Parathyroid adenoma (tissue), 2 donors: ENCODE measurements around the gene BIRC7.

Source experiments
- H2AFZ ChIP-seq: fragments of 300-600 bp; sonication (generic); one replicate; pipeline ENCODE4 v1.7.0; 2017; ENCODE audit warnings: antibody characterized with exemption, mild to moderate bottlenecking
- H3K27ac ChIP-seq: fragments of 300-600 bp; sonication (generic); one replicate; pipeline ENCODE4 v1.7.0; 2017
- H3K27me3 ChIP-seq: fragments of 300-600 bp; sonication (generic); one replicate; pipeline ENCODE4 v1.7.0; 2017; ENCODE audit warnings: low read length; ENCODE audit not compliant: control insufficient read depth, insufficient read depth
- H3K36me3 ChIP-seq: fragments of 300-600 bp; sonication (generic); one replicate; pipeline ENCODE4 v1.7.0; 2017; ENCODE audit warnings: low read length; ENCODE audit not compliant: control insufficient read depth, insufficient read depth
- H3K4me1 ChIP-seq: fragments of 300-600 bp; sonication (generic); one replicate; pipeline ENCODE4 v1.7.0; 2017; ENCODE audit warnings: control low read depth
- H3K4me2 ChIP-seq: fragments of 300-600 bp; sonication (generic); one replicate; pipeline ENCODE4 v1.7.0; 2017; ENCODE audit warnings: low read length
- H3K4me3 ChIP-seq: fragments of 300-600 bp; sonication (generic); one replicate; pipeline ENCODE4 v1.7.0; 2017; ENCODE audit warnings: low read depth, low read length
- H3K79me2 ChIP-seq: fragments of 300-600 bp; sonication (generic); one replicate; pipeline ENCODE4 v1.7.0; 2017; ENCODE audit warnings: control low read depth
- H3K9ac ChIP-seq: fragments of 300-600 bp; sonication (generic); one replicate; pipeline ENCODE4 v1.7.0; 2017; ENCODE audit warnings: mild to moderate bottlenecking
- H3K9me3 ChIP-seq: fragments of 300-600 bp; sonication (generic); one replicate; pipeline ENCODE4 v1.7.0; 2017; ENCODE audit warnings: low read length; ENCODE audit not compliant: control insufficient read depth
- TF ChIP-seq, protein P1 (sequence below): fragments of 300-600 bp; sonication (generic); IDR thresholded peaks from one replicate; pipeline ENCODE4 v1.7.0; 2017; ENCODE audit warnings: antibody characterized with exemption, mild to moderate bottlenecking
- donor health status: primary hyperparathyroidism.

BIRC7 gene

DNA sequence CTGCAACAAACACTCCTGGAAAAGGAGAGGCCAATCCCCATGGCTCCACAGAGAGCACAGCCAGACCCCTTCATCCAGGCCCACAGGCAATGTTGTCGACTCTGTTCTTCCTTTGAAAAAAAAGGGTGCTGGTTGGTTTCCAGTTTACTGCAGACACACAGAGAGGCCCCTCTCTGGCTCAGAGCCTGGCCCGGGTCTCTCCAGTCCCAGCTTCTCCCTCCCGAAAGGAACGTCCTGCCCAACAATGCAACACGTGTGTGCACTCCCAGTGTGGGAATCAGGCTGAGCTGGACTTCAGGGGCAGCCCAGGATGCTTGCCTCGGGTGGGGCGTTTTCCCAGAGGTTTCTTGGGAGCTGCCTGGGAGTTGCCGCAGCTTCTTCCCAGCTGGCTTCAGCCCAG, 23.1 kb downstream of the BIRC7 start:
- Histone ChIP-seq H3K27ac (no peak overlapping the region), H2AFZ (no peak overlapping the region)

DNA sequence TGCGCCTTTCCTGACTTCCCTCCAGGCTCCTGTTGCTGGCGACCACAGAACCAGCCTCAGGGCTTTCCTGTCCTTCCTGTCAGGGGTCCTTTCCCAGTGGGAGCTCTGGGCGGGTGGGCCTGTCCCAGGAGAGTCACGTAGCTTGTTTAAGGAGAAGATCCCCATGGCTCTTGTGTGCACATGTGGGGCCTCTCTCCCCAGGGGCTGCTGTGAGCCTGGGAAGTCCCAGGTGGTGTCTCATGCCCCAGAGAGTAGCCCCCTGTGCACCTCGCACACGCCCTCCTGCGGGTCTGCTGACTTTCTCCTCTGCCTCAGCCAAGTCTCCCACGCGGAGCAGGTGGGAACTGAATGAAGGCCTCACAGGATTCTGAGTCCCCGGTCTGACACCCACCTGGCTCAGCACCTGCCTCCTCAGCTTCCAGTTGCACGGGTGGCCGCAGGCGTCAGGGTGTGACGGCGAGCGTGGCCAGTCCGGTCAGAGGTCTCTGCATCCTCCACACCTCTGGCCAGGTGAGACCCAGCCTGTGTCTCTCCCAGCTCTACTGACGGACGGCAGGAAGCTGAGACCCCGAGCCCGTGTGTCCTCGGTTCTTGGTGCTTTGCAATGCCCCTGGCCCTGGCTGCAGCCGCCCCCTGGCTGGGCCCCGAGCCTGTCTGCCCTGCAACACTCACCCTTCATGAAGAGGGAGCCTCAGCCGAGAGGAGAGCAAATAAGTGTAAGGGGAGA, 24.2 kb downstream of the BIRC7 start:
- H3K27me3 ChIP-seq: peaks cover under 1% of the 10 kb centered on the region

More for the DNA sequence above, 23.1 kb downstream of the BIRC7 start:
- TF ChIP-seq, protein P1, sequence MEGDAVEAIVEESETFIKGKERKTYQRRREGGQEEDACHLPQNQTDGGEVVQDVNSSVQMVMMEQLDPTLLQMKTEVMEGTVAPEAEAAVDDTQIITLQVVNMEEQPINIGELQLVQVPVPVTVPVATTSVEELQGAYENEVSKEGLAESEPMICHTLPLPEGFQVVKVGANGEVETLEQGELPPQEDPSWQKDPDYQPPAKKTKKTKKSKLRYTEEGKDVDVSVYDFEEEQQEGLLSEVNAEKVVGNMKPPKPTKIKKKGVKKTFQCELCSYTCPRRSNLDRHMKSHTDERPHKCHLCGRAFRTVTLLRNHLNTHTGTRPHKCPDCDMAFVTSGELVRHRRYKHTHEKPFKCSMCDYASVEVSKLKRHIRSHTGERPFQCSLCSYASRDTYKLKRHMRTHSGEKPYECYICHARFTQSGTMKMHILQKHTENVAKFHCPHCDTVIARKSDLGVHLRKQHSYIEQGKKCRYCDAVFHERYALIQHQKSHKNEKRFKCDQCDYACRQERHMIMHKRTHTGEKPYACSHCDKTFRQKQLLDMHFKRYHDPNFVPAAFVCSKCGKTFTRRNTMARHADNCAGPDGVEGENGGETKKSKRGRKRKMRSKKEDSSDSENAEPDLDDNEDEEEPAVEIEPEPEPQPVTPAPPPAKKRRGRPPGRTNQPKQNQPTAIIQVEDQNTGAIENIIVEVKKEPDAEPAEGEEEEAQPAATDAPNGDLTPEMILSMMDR: no peak
- H3K36me3 ChIP-seq: no peaks in the 10 kb centered on the region
- H3K4me2 ChIP-seq: no peak overlapping the region
- no peaks in the 10 kb centered on the region for H3K9me3 ChIP-seq
- H3K9ac ChIP-seq: no peak overlapping the region
- peaks cover 3% of the 10 kb centered on the region for H3K27me3 ChIP-seq
- no peak overlapping the region for H3K4me3 ChIP-seq
- no peaks in the 10 kb centered on the region for H3K79me2 ChIP-seq
- no peaks in the 10 kb centered on the region for H3K4me1 ChIP-seq

GRCh38 chr20:63260521-63260920, 24.8 kb downstream of the BIRC7 start:
- no peaks in the 10 kb centered on the region for H3K9me3 ChIP-seq
- TF ChIP-seq, protein P1: no peak
- no peak overlapping the region for H3K27ac ChIP-seq
- H3K36me3 ChIP-seq: no peaks in the 10 kb centered on the region
- H3K79me2 ChIP-seq: no peaks in the 10 kb centered on the region
- H3K4me3 ChIP-seq: no peak overlapping the region
- no peaks in the 10 kb centered on the region for H3K4me1 ChIP-seq
- H3K4me2 ChIP-seq: no peak overlapping the region
- H3K27me3 ChIP-seq: no peaks in the 10 kb centered on the region
- H2AFZ ChIP-seq: no peak overlapping the region
- H3K9ac ChIP-seq: no peak overlapping the region

More for the DNA sequence above, 24.2 kb downstream of the BIRC7 start:
- no peak overlapping the region for H3K4me2 ChIP-seq
- TF ChIP-seq, protein P1: no peak
- no peaks in the 10 kb centered on the region for H3K79me2 ChIP-seq
- H3K9ac ChIP-seq: no peak overlapping the region
- no peaks in the 10 kb centered on the region for H3K36me3 ChIP-seq
- H3K4me1 ChIP-seq: no peaks in the 10 kb centered on the region
- H2AFZ ChIP-seq: no peak overlapping the region
- no peaks in the 10 kb centered on the region for H3K9me3 ChIP-seq
- no peak overlapping the region for H3K4me3 ChIP-seq
- no peak overlapping the region for H3K27ac ChIP-seq

- no peaks in the 10 kb centered on the region for H3K27me3 ChIP-seq
- no peaks in the 10 kb centered on the region for H3K4me1 ChIP-seq
- H3K79me2 ChIP-seq: no peaks in the 10 kb centered on the region
- H3K9ac ChIP-seq: no peak overlapping the region
- no peak overlapping the region for H3K4me2 ChIP-seq
- H3K4me3 ChIP-seq: no peak overlapping the region
- no peaks in the 10 kb centered on the region for H3K9me3 ChIP-seq
- H2AFZ ChIP-seq: no peak overlapping the region
- H3K27ac ChIP-seq: no peak overlapping the region
- no peaks in the 10 kb centered on the region for H3K36me3 ChIP-seq
- TF ChIP-seq, protein P1: no peak
Observed at GRCh38 chr20:63261060-63261794, 25.5 kb downstream of the BIRC7 start.
